ENCODE measurements around the gene XXYLT1.

DNA sequence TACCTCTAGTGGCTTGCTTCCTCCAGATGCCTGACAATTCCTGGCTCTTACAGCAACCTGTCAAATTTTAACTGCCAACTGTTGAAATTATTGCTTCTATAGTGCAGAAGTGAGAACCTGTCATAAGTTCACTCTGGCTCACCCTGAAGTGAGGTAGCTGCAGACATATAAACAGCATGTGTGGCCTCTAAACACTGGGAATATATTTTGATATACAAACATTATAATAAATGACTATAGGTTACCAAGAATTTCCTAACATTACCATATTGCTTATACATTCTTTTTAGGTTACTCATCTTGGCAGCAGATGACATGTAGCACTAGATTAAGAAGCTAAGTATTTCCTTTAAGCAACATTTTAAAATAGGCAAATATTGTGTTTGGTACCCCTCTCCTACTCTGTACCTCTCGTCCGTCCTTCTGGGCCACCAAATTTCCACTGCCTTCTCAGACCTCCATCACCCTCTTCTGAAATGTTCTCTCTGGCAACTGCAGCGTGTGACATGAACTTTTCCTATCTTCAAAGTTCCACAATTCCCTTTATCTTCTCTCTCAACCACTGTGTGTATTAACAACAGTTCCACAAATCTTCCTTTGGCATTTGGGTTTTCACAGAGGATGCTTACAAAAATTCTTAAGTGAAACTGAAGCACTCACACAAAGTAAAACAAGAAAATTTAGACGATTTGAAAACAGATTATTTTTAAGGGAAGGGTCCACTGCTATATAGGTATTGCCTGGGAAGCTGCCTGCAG, 15.3 kb upstream of the XXYLT1 start:
- TF ChIP-seq, protein P1, sequence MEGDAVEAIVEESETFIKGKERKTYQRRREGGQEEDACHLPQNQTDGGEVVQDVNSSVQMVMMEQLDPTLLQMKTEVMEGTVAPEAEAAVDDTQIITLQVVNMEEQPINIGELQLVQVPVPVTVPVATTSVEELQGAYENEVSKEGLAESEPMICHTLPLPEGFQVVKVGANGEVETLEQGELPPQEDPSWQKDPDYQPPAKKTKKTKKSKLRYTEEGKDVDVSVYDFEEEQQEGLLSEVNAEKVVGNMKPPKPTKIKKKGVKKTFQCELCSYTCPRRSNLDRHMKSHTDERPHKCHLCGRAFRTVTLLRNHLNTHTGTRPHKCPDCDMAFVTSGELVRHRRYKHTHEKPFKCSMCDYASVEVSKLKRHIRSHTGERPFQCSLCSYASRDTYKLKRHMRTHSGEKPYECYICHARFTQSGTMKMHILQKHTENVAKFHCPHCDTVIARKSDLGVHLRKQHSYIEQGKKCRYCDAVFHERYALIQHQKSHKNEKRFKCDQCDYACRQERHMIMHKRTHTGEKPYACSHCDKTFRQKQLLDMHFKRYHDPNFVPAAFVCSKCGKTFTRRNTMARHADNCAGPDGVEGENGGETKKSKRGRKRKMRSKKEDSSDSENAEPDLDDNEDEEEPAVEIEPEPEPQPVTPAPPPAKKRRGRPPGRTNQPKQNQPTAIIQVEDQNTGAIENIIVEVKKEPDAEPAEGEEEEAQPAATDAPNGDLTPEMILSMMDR (IDR thresholded peaks at IDR 0.05) = no peak
- TF ChIP-seq POLR2A (IDR thresholded peaks at IDR 0.05) = no peak

Measured in adrenal gland (tissue), 5 donors.